Inflammatory macrophage treated with lipopolysaccharide for 4 hours (primary cell): Measurements from ENCODE around the gene MYADML2.

Experiments
- DNase-seq: peaks from one replicate; pipeline ENCODE4 v3.0.0-alpha.2; 2020

MYADML2 gene

DNA sequence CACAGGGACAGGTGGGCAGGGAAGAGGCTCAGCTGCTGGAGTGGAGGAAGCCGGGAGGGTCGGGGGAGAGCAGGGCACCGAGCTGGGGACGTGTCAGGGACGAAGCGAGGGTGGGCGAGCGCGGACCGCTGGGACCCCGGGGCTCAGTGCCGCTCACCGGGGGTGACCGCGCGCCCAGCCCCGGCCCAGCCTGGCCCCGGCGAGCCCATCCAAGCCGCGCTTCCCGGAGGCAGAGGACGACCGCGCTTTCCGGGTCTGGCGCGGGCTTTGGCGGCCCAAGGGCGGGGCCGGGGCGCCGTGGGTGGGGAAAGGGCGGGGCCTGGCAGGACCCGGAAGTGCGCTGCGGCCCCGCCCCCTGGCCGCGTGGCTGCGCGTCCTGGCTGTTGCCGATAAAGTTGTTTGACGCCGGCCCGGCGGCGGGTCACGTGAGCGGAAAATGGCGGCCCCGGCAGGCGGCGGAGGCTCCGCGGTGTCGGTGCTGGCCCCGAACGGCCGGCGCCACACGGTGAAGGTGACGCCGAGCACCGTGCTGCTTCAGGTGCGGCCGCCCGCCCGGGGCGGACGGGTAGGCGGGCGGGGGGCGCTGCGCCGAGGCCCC, 30.3 kb upstream of the MYADML2 start, which contains the start of gene ASPSCR1:
ASPSCR1 (plus strand) TSS at position 419 of the 598 bp plus-strand sequence; CDS start at position 437, 18 bp downstream.
- DNase-seq: peak; percentile 93

DNA sequence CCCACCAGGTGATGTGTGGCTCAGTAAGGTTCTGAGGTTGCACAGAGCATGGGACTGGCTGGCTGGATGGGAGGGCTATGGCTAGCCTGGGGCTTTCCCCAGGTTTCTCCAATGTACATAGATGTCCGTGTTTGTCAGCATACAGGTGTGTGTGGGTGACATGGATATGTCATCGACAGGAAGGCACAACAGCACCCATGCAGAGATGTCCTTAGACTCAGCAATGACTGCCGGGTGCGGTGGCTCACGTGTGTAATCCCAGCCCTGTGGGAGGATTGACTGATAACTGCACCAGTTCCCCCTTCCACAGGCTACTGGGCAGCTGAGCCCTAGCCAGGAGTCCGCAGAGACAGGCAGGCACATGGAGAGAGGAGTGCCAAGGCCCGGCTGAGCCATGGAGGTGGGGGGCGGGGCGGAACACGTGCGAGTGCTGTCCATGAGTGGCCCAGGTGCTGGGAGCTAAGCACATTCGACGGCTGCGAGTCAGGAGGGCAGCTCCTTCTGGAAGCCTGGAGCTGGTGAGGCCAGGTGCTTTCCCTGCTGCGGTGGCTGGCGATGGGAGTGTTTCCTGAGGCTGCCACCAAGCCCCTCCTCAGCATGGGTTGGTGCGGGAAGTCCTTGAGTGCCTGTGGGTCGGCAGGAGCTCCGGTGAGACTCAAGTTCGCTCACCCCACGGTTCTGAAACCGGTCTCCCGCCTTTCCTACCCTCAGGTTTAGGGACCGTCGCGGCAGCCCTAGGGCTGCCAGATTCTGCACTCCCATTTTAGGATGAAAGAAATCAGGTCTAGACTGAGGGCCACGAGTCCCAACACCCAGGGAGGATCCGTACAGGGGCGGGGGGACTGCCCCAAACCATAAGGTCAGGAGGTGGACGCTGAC, 29.5 kb upstream of the MYADML2 start:
- DNase-seq: peak; percentile 27

DNA sequence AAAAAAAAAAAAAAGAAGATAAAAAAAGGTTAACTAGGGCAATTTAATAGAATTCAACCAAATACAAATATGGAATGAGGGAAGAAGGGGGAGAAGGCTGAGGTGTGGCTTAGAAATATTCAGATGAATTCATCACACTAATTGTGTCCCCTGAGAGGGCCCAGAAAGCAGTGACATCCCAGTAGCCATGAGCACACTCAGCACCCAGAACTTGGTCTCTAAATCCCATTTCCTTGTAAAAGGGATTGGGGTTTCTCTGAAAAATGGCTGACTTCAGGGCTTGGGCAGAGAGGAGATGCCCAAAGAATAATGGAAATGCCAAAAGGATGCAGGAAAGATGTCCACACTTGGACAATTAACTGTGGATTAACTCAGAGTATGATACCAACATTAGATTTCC, 26.4 kb upstream of the MYADML2 start:
- DNase-seq: no peak

DNA sequence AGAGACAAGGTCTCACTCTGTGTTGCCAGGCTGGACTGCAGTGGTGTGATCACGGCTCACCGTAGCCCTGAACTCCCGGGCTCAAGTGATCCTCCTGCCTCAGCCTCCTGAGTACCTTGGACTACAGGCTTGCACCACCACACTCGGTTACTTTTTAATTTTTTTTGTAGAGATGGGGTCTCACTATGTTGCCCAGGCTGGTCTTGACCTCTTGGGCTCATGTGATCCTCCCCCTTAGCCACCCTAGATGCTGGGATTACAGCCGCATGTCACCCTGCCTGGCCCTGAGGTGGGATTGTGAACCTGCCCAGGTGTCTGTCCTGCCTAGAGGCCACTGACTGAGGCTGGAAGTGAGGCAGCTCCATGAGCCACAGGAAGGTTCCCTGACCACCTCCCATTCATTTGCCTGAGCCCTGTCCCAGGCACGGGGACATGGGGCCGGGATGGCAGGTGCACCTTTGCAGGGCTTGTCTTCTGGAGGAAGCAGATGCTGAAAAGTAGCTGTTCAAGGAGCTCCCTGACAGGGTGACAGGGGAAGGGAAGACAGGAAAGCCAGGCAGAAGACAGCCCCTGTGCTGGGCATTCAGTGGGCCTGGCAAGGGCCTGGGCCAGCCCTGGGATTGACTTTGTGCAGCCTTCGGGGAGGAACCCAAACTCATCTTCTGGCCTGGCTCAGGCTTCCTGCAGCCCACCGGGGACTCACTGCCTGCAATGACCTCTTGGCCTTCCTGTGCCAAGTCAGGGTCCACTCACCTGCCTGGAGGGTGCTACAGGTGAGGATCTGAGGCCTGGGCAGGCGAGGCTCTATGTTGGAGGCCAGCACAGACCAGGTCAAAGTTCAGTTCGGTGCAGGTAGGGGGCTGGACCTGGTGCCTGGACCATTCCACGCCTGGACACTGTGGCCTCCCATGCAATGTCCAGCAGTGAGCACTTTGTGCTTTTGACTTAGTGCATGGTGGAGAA, 22.1 kb upstream of the MYADML2 start:
- no peak for DNase-seq

DNA sequence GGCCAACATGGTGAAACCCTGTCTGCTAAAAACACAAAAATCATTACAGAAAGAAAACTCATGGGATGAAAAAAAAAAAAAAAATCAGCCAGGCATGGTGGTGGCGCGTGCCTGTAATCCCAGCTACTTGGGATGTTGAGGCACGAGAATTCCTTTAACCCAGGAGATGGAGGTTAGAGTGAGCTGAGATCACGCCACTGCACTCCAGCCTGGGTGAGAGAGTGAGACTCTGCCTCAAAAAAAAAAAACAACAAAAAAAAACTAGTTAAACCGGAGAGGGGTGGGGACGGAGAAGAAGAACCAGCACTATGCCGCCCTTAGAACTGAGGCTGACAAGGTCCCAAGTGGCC, 21.3 kb upstream of the MYADML2 start:
- no peak for DNase-seq

DNA sequence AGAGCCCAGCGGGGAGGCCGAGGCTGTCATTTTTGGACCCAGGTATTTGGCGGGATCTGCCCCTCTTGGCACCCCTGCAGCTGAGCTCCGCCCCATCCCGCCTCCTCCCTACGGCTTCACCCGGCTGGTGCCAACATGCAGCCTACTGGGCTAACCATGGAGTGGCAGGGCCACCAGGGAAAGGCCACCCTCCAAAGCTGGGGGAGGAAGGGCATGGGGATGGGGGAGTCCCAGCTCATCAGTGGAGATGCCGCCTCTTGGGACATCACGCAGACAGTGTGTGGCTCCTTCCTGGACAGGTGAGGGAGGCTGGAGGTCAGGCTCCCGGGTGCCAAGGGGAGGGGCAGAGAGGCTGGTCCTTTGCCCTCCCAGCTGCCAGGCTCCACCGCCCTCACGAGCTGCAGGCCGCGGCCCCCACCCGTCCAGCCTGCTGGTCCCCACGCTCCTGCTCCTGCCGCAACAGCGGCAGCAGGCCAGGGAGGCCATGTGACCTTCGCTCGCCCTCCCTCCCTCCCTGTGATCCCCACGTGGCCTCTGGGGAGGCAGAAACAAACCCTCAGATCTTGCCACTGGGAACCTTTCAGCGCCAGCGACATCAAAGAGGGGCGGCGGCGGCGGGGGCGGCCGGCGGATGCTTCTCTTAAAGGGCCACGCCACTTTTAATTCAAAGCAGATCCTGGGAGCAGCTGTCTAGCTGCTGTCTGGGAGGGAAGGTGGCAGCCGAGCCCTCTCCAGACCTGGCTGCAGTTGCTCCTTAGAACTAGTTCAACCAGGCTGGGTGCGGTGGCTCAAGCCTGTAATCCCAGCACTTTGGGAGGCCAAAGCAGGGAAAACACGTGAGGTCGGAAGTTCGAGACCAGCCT, 20.7 kb upstream of the MYADML2 start:
- peak; percentile 75 for DNase-seq

DNA sequence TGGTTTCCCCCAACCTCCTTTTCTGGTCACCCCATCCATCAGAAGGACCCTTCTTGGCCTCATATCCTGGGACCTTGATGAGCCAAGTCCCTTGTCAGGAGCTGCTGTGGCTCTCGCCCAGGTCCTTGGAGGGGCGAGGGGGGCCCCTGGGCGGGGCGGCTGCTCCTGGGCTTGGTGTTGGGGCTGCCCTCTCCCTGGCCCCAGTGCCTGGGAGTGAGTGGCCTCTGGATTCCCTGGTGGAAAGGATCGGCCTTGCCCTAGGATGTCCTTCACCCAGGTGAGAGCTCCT, 20.2 kb upstream of the MYADML2 start:
- DNase-seq: no peak

DNA sequence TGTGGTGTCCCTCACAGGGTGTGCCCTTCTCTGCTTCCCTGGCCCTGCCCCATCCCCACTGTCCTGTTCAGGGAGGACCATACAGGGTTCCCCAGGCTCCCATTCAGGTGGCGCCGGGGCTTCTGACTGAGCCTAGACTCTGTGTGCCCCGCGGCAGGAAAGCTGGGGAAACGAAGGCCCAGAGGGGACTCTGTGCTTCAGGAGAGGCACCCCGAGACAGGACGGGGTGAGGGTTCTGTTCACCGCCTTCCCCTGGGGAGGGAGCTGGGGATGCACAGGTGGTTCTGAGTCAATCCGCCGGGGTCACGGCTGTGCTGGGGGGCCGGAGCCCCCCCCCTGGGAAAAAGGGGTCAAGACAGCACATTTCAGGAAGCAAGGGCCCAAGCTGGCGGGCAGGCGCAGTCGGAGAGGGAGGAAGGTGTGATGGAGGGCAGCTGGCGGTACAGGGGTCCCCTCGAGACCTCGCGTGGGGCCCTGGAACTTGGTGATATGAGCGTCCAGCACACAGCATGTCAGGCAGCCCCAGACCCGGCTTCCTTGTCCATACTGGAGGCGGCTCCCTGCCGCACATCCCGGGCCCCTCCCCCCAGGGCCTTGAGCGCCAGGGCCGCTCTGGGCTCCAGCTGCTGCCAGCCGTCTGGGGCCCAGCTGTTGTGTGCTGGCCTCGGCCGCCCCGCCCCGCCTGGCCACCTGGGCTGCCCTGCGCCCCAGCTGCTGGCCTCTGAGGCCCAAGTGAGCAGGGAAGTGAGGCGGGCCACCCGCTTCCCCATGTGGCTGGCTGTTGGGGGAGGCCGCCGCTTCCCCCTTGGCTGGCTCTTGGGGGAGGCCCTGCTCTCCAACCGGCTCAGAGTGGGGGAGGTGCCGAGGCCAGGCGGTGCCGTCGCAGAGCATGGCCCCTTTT, 19.6 kb upstream of the MYADML2 start:
- peak; percentile 32 for DNase-seq

DNA sequence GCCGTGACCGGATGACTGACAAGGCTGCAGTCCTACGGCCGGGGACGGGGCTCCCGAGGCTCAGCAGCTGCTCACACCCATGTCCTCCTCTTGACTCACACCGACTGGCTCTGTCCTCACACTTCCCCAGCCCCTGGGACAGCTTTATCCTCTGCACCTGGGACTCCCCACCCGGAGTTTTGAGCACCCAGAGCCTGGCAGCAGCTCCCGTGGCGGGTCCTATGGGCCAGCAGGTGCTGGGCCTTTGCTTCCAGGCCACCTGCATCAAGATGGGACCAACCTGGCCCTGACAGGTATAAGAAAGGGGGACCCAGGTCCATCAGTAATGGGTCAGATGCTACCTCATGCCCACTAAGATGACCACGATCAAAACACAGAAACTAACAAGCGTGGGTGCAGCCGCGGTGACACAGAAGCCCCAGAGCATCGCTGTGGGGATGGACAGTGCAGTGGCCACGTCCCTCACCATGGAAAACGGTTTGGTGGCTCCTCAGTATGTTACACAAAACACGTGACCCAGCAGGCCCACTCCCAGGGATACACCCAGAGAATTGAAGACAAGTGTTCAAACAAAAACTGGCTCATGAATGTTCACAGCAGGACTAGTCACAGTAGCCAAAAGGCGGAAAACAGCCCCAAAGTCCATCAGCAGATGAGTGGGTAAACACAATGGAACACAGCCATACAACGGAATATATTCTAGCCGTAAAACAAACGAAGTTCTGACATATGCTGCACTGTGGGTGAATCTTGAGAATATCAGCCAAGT, 17.2 kb upstream of the MYADML2 start:
- no peak for DNase-seq

DNA sequence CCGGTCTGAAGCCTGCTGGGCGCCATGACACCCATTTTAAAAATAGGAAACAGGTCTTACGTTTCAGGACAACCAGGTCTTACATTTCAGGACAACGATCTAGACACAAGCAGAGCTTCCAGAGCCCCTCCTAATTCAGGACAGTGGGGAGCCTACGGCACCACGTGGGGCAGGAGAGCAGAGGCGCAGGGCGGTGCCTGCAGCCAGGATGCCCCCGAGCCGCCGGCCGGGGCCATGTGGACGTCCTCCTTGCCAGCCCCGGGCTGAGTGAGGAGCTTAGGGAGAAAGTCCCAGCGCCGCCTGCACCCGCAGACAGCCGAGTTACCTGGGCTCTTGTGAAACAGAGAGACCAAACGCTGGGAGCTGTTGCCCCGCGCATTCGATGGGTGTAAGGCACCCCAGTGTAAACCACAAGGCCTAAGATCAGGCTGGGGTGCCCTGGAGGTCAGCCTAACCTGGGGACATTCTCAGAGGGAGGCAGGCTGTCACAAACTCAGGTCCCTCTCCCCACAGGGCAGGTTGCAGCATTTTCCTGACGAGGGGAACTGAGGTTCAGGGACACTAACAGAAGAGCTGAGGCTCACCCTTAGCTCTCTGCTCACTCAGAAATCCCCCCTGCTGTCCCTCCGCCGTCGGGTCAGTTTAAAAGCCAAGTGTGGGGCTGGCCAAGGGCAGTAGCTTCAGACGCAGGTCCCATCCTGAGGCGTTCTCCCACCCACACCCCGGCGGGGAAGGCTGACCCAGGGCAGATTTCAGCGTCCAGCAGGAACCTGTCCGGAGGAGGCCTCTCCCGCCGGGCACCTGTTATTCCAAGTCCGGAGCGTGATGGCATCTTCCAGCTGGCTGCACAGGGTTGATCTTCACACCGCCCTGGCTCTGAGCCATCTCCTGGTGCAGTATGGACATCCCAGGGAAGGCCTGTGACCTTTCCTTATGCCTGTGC, 15.7 kb upstream of the MYADML2 start:
- no peak for DNase-seq

DNA sequence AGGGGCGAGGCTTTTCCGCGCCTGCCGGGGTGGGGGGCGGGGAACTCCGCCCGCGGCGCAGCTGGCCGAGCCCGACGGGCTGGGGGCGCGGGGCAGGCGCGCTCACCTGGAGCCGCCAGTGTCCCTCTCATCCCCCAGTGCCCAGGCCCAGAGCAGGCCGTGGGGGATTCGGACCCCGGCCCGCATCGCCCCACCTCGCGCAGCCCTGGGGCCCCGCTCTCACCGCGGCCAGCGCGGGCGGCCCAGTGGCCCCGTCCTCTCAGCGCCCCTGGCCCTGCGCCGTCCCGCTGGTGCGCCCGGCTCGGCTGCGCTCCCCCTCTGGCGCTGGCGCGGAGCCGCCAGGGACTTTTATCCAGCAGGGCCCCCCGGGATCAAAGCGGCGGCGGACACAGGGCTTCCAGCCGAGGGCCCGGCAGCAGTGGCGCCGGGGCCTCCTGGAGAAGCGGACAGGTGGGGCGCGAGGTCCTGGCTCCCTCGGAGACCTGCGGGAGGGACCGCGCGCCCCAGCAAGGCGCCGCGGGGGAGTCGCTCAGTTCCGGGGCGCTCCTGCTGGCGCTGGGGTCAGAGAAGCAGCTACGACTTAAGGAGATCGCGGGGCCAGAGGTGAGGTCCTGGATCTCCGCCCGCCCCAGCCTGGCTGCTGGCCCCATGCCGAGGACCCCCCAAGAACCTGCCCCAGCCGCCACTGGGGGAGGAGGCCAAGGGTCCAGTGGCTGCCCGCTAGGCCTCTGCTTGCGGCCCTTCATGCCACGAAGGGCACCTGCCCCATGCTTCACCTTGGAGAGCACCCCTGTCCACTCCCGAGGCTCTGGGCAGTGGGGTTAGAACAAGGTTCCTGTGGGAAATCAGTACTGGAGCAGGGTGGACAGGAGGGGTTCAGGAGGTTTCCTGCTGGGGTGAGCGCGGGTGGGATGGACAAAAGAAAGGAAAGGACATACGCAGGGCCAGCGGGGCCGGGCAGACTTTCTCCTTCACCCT, 14.8 kb upstream of the MYADML2 start:
- DNase-seq: no peak

DNA sequence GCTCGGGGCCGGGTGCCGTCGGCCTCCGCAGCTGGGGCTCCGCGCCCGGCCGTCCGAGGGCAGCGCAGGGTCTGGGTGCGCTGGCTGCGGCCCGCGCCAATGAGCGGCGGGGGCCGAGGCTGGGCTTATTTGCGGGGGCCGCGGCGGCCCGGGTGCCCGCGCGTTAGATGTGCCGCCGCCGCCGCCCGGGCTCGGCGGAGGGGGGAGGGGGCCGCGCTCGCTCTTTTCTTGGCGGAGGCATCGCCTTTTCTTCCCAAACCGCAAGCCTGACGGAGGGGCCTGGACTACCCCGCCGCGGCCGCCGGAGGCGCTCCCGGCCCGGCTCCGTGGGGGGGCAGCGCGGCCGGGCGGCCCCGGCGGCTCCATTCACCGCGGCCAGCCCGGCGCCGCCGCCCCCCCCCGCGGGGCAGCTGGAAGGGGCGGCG, 14.1 kb upstream of the MYADML2 start, which contains the start of gene NOTUM:
NOTUM (minus strand) TSS at position 101 of the 425 bp plus-strand sequence. CDS start 278 bp downstream, outside the sequence.
- DNase-seq: no peak

DNA sequence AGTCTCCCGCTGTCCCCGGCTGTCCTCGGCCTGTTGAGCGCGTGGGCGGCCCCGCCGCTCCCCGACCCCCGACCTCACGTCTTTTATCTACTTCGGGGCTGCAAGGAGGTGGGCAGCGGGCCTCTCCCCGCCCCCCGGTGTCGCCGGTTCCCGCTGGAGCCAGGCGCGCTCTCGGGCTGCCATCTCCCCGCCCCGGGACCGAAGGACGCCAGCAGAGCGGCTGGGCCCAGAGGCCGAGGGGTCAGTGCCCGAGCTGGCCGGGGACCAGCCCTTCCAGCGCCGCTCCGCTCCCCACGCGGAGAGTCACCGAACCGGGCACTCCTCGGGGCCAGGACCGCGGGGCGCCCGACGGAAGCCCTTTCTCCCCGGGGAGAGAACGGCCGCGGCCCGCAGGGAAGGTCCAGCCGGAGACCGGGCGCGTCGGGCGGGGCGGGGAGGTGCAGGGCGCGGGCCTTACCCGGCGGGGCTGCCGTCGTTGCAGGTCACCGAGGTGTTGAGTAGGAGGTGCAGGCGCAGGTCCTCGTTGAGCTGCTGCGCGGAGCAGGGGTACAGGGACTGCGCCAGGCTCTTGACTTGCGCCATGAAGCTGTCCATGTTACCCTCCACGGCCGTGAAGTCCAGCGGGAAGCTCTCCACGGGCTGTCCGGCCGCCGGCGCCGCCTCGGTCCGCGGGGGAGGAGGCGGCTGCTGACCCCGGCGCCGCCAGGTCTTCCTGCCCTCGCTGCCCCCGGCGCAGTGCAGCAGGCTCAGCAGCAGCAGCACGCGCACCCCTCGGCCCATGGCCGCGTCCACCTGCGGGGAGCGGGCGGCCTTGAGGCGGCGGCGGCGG, 13.3 kb upstream of the MYADML2 start:
- DNase-seq: no peak

DNA sequence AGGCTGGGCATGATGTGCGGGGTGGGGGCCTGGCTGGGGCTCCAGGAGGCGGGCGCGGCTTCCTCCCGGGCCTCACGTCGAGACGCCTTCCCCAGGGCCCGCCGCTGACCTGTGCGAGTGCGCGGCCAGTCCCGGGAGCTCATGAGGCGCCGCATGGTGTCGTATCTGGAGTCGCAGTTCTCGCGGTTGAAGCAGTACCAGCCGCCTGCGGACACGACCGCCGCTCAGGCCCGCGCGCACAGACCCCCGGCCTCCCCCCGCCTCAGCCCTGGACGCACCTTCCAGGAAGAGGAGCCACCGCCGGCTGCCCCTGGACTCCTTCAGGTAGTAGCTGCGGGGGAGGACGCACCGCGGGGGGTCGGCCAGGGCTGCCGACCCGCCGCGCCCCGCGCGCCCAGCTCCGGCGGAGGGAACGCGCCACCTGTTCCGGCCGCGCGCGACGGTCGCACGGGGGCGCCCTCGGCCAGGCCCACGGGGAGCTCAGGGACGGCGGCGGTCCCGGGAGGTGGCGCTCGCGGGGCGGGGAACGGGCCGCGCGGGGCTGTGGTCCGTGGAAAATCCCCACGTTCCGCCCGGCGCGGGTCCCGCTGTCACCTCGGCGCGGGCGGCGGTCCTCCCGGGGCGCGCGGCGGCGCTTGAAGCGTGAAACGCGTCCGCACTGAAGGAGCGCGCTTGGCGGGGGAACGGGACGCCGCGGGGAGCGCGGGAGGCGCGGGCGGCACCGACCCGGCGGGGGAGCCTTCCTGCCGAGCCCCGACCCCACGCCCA, 12.5 kb upstream of the MYADML2 start:
- peak; percentile 57 for DNase-seq

DNA sequence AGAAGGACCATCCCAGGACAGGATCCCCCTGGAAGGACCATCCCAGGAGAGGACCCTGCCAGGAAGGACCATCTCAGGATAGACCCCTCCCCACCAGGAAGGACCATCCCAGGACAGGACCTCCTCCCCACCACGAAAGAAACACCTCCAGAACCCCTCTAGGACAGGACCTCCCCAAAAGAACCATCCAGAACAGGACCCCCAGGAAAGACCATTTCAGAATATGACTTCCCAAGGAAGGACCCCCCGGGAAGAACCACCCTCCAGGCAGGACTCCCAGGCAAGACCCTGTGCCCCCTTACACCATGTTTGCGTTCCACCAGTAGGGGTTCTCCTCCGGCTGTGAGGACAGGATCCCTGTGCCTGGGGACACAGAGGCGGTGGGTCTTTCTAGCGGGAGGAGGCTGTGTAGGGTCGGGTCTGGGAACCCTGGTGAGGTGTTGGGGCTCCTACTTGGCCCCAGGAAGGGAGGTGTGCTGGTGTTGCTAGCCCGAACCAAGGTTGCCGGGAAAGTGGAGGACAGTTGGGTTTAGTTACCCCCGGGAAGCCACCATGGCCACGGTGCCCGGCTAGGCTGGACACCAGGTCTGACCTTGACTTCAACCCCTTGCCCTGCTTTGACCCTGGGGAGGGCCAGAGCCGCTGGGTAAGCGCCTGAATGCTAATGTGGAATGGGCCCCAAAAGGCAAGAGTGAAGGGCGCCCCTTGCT, 11.8 kb upstream of the MYADML2 start:
- no peak for DNase-seq
